ENCODE measurements around the gene WDR44.
A peak's percentile ranks its signal among the peaks of the same experiment; 100 is the strongest.
"Not testable (repeated sequence)": the region's sequence is repeated elsewhere in the genome, so short reads cannot be mapped to it uniquely, and the experiment has no call there.

WDR44 gene, protein sequence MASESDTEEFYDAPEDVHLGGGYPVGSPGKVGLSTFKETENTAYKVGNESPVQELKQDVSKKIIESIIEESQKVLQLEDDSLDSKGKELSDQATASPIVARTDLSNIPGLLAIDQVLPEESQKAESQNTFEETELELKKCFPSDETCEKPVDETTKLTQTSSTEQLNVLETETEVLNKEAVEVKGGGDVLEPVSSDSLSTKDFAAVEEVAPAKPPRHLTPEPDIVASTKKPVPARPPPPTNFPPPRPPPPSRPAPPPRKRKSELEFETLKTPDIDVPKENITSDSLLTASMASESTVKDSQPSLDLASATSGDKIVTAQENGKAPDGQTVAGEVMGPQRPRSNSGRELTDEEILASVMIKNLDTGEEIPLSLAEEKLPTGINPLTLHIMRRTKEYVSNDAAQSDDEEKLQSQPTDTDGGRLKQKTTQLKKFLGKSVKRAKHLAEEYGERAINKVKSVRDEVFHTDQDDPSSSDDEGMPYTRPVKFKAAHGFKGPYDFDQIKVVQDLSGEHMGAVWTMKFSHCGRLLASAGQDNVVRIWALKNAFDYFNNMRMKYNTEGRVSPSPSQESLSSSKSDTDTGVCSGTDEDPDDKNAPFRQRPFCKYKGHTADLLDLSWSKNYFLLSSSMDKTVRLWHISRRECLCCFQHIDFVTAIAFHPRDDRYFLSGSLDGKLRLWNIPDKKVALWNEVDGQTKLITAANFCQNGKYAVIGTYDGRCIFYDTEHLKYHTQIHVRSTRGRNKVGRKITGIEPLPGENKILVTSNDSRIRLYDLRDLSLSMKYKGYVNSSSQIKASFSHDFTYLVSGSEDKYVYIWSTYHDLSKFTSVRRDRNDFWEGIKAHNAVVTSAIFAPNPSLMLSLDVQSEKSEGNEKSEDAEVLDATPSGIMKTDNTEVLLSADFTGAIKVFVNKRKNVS

DNA sequence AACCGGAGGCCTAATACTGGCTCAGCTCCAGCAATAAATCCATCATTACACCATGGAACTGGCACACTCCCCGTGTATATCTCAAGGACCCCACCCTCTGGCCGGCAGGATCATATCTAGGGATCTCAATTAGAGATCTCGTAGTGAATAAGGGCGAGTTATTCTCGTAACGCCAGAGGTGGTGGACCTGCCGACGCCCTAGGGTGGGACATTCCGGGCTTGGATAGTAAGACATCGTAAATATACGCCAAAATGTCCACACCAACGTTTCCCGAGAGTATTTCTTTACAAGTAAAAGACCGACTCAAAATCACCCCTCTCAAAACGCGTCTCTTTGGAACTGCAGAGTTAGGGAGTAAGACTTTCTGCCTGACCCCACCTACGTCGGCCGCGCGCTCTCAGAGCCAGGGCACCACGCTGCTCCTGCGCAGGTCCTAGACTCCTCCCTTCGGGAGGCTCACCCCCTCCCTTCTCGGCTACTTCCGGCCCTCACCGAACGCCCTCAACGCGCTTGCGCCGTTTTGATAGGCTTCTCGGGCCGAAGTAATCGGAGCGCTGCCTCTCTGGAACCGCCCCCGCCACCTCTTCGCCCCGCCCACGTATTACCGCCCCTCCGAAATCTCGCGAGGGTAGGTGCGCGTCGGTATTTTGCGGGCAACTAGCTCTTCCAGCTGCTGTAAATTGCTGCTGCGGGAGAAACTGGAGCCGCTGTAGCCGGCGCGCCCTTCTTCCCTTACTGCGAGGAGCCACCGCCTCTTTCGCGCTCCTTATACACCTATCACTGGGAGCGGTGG lies at the start of gene WDR44:
WDR44 (plus strand) TSS at position 643 of the 794 bp plus-strand sequence. CDS start 398 bp downstream, outside the sequence.
- DNase-seq (ENCODE audit: low read depth, low spot score) = peak; percentile 76

DNA sequence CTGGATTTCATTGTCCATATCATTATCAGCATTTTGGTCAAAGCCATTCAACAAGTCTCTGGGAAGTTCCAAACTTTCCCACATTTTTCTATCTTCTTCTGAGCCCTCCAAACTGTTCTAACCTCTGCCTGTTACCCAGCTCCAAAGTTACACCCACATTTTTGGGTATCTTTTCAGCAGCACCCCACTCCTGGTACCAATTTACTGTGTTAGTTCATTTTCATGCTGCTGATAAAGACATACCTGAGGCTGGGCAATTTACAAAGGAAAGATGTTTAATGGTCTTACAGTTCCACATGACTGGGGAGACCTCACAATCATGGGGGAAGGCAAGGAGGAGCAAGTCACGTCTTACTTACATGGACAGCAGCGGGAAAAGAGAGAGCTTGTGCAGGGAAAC lies 40.1 kb upstream of the WDR44 start:
- not testable (repeated sequence) for DNase-seq (ENCODE audit: low read depth, low spot score)

DNA sequence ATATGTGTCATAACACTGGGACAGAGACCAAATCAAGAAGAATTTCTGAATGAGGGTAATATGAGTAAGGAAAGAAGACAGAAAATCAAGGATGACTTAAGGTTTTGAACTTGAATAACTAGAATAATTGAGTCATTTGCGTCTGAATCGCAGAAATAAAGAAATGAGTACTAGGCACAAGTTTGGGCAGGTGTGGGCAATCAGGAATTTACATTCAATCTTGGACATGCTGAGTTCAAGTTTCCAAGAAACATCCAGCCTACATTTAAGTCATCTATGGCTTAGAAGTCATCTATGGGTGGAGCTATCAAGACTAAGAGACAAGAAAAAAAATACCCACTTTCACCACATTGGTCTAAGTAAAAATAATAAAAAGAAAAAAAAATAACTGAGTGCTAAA lies 30.4 kb upstream of the WDR44 start:
- DNase-seq (ENCODE audit: low read depth, low spot score) = no peak

DNA sequence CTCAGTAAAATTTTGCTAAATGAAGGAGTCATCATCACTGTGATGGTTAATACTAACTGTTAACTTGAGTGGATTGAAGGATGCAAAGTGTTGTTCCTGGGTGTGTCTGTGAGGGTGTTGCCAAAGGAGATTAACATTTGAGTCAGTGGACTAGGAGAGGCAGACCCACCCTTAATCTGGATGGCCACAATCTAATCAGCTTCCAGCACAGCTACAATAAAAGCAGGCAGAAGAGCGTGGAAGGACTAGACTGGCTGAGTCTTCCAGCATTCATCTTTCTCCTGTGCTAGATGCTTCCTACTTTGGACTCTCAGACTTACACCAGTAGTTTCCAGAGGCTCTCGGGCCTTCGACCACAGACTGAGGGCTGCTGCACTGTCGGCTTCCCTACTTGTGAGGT lies 21.3 kb upstream of the WDR44 start:
- DNase-seq (ENCODE audit: low read depth, low spot score) = no peak

DNA sequence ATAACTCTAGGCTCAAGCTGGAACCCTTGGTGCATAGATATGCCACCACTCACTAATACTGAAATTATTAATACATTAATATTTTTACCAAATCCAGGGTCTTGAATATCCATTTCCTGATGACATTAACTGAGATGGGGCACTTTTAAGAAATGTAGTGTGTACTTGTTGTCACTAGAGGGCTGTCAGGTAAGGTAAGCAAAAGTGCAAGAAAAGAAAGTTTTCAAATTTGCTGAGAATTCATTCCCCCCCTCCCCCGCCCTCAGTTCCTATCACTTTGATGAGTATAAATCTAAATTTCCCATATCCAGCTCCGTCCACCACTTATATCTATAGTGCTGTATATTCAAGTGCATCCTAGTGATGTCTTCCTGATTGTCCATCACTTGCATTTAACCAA lies 20.5 kb upstream of the WDR44 start:
- no peak for DNase-seq (ENCODE audit: low read depth, low spot score)

DNA sequence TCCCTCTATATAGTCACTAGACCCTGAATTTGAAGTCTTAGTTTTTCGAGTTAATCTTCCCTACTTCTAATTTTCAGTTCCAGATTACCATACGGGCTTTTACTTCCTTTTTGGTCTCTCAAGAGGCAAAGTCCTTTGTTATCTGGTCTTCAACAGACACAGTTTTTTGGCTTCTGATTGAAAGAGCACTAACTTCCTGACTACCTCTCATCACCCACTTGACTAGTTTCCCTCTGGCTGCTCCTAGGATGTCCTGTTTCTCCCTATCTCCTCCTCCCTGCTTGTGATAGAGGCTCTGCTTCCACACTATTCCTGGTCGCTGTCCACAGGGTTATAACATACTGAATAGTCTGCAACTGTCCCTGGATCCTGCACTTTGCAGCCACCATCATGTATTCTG lies 16.7 kb upstream of the WDR44 start:
- DNase-seq (ENCODE audit: low read depth, low spot score) = no peak

DNA sequence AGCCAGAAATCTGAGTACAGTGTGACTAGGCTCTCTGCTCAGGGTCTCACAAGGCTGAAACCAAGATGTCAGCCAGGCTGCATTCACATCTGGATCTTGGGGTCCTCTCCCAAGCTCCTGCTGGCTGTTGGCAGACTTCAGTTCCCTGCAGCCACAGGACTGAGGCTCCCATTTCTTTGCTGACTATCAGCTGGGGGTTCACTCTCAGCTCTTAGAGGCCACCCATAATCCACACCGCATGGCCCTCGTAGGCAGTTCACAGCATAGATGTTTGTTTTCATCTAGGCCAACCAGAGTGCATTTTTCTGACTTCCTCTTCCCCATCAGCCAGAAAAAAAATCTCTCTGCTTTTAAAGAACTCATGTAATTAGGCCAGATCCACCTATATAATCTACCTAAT lies 8.2 kb upstream of the WDR44 start:
- DNase-seq (ENCODE audit: low read depth, low spot score) = no peak

DNA sequence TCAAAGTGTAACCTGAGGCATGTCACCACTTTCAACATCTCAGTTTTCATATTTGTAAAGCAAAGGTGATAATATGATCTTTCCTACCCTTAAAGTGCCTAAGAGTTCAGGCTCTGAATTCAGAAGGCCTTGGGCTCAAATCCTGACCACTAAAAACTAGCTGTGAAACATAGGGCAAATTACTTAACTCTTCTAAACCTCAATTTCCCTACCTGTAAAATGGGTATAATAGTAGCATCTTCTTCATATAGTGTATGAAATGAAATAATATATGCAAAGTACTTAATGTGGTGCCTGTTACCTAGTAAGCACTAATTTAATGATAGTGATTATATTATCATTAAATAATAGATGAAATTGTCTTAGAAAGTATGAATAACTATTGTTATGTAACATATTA lies 7.0 kb upstream of the WDR44 start:
- DNase-seq (ENCODE audit: low read depth, low spot score) = no peak

DNA sequence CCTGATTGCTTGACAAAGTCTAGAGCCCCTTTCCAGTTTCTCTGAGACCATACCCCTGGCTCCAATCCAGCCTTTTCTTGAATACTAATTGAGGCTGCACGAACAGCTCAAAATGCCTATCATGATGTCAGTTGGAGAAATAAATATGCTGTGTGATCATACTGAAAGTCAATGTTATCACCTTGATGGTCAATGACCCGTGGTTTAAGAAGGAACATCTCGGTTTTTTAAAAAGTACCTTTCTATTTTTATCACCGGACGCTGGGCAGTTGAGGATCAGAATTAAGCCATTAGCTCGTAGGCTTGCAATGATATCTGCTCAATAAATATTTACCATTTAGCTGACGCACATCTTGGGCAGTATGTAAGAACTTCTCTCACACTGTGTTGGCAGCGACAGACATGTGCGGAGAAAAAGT lies 852 bp upstream of the WDR44 start:
- DNase-seq (ENCODE audit: low read depth, low spot score) = no peak

DNA sequence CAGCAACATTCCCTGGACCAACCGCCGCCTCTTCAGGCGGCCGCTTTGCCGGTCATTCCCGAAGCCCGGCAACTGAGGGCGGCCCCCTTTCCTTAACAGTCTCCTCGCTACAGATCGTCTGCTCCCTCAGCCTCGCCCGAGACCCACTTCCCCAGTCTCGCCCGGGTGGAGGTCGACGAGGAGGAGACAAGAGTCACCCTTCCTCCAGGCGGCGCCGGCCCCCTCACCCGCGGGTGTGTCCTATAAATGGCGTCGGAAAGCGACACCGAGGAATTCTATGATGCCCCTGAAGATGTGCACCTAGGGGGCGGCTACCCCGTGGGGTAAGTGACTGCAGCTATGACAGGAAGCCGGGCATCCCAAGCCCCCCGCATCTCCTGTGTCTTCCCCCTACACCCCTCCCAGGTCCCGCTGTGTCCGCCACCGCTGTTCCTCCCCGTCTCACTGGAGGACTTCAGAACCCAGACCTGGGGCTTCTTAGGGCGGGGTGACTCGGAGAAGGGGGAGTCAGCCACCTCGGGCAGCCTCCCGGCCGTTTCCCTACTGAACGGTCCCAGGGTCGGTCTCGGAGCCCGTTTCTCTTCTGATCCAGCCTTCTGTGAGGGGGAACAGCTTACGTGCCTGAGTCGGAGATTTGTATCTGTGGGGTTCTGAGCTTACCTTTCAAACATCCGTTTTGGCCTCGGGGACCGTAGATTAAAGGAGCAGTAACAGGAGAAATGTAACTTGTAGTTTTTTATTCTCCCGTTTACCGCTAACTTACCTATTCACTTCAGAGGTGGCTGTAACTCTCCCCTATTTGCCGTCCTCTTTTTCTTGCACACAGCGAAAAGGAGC lies 570 bp downstream of the WDR44 start:
- peak; percentile 21 for DNase-seq (ENCODE audit: low read depth, low spot score)

DNA sequence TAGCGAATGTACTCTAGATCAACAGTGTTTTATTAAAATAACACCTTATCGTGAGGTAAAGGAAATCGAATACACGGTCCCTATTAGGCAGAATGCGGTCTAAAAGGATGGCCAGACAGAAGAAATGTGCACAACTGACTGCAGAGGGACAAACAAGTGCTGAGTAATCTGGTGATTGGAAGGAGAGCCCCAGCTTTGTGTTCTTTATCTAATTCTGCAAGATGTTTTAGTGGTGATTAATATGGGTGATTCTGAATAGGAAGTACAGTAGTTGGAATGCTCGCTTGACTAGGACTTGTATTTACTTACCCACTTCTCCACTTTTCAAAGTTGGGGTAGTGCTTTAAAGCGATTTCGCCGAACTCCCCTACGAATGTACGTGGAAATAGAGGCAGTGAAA lies 1.2 kb downstream of the WDR44 start:
- DNase-seq (ENCODE audit: low read depth, low spot score) = no peak

DNA sequence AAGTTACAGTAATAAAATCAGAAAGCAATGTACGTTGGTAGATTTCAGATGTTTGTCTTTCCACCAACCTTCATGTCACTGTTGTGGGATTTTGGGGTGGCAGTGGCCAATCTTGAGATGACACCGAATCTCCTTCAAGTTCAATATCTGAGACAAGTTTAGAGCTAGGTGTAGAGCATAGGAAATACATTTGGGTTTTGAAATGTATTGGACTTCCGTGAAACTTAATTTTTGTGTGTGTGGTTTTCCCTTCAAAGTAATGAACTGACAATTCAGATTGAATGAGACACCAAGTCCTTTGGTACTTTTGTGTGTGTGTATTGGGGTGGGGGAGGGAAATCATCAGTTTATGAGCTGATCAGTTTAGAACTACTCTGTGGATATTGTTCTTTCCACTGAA lies 1.8 kb downstream of the WDR44 start:
- DNase-seq (ENCODE audit: low read depth, low spot score) = no peak

DNA sequence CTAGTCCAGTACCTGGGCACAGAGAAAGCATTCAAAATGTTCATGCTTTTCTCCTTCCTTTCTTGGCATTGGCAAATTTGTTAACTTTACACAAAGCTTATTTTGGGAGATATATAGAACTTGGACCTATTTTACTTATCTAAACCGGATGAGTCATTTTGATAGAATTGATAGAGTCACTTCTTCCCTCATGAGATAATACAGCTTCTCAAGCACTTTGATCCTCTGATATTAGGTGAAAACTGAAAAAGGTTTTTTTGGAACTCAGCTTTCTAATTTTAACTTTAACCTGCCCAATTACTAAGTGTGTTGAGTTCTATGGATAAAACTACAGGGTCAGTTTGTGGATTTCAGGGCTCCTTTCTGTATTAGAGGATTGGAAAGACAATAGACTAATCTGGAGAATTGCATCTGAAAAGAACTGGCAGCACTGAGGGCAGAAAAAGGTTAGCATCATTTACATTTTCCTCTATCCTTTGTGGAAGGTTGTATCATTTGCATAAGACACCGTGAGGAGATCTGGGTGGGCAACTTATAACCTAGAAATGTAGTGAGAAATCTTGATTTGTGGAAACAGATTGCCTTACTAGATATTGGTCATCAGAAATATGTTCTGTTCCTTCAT lies 2.4 kb downstream of the WDR44 start:
- no peak for DNase-seq (ENCODE audit: low read depth, low spot score)

DNA sequence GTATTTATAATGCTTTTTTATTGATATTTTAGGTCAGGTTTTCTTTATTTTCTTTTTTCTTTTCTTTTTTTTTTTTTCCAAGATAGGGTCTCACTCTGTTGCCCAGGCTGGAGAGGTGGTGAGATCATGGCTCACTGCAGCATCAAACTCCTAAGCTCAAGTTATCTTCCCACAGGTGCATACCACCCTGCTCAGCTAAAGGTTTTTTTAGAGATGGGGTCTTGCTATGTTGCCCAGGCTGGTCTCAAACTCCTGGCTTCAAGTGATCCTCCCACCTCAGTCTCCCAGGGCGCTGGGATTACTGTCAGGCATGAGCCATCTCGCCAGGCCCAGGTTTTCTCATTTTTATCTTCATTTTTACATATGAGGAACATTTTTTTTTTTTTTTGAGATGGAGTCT lies 3.3 kb downstream of the WDR44 start:
- DNase-seq (ENCODE audit: low read depth, low spot score) = no peak

DNA sequence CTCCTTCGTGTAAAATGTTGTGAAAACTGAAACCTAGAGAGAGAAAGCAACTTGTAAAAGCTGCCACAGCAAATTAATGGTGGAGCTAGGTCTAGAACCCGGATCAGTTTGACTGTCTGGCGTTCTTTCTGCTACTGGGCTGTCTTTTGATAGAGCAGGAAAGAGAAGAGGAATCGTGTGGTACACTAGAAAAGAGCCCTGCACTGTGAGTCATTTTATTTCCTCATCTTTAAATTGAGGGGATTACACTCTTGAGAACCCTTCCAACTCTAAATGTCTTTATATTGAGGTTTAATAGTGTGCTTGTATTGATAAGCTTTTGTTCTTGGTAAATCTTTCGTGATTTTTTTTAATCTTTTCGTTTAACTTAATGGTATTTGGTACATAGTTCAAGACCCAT lies 4.3 kb downstream of the WDR44 start:
- no peak for DNase-seq (ENCODE audit: low read depth, low spot score)

DNA sequence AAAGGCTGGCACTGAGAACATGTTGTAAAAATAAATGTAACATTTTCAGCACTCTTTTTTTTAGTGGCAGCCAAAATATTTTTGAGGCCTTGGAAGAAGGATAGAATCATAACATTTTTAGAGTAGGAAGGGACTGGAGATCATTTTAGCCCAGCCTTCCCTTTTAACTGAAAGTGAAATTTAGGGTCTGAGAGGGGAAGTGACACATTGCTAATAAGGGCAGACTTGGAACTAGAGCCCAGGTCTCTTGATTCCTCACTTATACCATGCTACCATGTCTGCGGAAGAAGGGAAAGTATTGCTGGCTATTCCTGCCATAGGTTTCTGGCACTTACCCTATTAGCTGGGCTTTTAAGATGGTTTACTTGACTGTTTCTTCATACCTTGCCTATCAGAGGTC lies 4.8 kb downstream of the WDR44 start:
- no peak for DNase-seq (ENCODE audit: low read depth, low spot score)

DNA sequence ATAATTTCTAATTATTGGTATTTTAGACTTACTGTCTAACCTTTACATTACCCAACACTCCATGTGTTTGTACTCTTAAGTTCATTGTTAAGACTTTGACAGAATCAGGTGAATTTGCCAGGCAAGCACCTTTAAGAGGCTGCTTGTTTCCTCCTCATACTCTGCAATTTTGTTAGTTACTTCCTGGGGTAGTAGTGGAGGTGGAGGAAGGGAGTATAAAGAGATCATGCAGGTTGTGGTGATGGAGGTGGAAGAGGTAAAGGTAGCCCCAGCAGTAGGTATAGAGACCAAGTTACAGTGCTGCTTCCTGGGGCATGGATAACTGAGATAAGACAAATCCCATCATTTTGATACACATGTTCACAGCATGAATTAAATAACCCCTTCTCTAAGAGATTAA lies 6.7 kb downstream of the WDR44 start:
- no peak for DNase-seq (ENCODE audit: low read depth, low spot score)

DNA sequence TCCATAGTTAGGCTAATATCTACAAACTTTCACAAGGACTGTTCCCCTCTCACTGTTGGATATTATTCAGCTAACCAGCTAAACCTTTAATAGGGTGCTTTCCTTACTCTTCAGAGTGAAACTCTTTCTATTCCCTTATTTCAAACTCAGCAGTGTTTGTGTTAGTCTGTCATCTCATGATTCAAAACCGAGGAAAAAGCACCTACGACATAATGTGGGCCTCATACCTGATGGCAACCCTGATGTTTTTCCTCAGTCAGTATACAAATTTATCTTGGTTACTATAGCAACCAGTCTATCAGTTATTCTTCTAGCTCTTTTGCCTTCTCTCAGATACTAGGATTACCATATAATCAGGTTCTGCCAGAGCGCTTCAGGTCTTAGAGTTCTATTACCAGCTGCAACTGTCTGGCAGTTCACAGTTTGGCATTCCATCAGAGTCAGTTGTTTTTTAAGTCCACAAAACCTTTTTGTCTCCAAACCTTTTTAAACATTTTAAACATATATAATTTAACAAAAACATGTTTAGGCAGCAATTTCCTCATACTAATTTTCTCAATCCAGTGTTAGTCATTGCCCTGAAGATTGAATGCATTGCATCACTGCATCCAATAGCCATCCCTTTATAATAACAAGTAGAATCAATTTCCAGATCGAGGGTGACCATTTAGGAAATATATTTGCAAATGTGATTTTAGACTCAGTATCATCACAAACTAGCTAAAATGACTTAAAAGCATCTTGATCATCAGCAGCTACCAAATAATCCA lies 7.4 kb downstream of the WDR44 start:
- DNase-seq (ENCODE audit: low read depth, low spot score) = no peak

DNA sequence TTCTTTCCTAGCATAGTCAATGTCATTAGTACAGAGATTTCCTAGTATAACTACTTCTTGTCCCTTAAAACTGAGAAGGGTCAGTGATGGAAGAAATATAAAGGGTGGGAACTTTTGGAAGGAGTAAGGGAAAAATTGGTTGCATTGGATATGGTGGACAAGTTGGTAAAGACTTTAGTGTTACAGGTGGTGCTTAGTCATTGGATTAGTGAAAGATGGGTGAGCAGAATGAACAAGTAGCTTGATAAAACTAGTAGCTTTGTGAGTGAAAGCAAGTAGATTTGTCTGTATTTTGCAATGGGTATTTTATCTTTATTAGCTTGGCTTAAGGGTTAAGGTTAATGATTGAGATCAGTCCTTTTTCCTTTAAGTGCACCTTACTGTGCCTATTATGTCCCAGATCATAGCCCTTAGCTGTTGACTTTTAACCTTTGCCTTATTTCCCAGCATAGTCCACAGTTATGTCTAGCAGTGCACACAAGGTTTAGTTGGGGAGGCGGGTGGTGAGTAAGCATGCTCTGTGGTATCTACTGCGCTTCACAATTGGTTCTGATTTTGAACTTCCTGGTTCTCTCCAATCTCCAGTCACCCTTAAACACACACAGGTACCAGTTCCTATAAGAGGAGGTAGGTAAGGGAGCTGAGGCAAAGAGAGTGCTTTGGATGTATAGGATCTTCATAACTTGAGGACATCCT lies 9.5 kb downstream of the WDR44 start:
- no peak for DNase-seq (ENCODE audit: low read depth, low spot score)
